IgD-negative memory B cell (primary cell): ENCODE results near the gene TARBP1. TPM values are rescaled to one million over a fixed set of nuclear protein-coding genes. Genes with fewer than 3 reads are reported as not detected.
A peak's percentile ranks its signal among the peaks of the same experiment; 100 is the strongest.

Experiments used
- H3K27ac Mint-ChIP-seq, 3 donors: one replicate each; pipeline ENCODE4 v1.8.0; 2020 to 2022; ENCODE audit warnings: mild to moderate bottlenecking in 3 of 3, mixed read lengths in 3 of 3, moderate library complexity in 1 of 3
- H3K27me3 Mint-ChIP-seq: one replicate; pipeline ENCODE4 v1.8.0; 2021; ENCODE audit warnings: mixed read lengths
- H3K36me3 Mint-ChIP-seq: one replicate; pipeline ENCODE4 v1.8.0; 2020; ENCODE audit warnings: mild to moderate bottlenecking, mixed read lengths
- H3K4me1 Mint-ChIP-seq, 3 donors: one replicate each; pipeline ENCODE4 v1.8.0; 2020 to 2022; ENCODE audit warnings: mixed read lengths in 3 of 3, mild to moderate bottlenecking in 1 of 3
- H3K4me3 Mint-ChIP-seq, 4 donors: one replicate each; pipeline ENCODE4 v1.8.0; 2020 to 2022; ENCODE audit warnings: mild to moderate bottlenecking in 4 of 4, mixed read lengths in 4 of 4, moderate library complexity in 3 of 4
- H3K9me3 Mint-ChIP-seq, 3 donors: one replicate each; pipeline ENCODE4 v1.8.0; 2020 to 2021; ENCODE audit warnings: mixed read lengths in 3 of 3, mild to moderate bottlenecking in 1 of 3
- polyA plus RNA-seq: library from polyadenylated mRNA; unstranded; fragments of 300-500 nt; fragmentation: Illumina TruSeq; gene quantifications from one replicate; pipeline ENCODE4 v1.2.3, GENCODE V29; 2021

TARBP1 gene
- polyA plus RNA-seq, 1 donor from 2014 or later, result 7.9 TPM

- Mint-ChIP-seq H3K27me3 (peaks cover 4% of the 10 kb centered on the region), H3K4me3 (peak overlapping the region; percentile 83 to 96 (median 94)), H3K27ac (peak overlapping the region in 2 of 3 donors; percentile 90 to 94), H3K4me1 (peaks cover 30 to 40% (median 31%) of the 10 kb centered on the region in 3 donors), H3K36me3 (peaks cover 7% of the 10 kb centered on the region), H3K9me3 (no peaks in the 10 kb centered on the region)
These were observed 863 bp downstream of the TARBP1 start for GRCh38 chr1:234478152-234478480.

- peak overlapping the region; percentile 36 to 94 (median 90) for H3K27ac Mint-ChIP-seq
- no peaks in the 10 kb centered on the region for H3K9me3 Mint-ChIP-seq
- peaks cover 7% of the 10 kb centered on the region for H3K36me3 Mint-ChIP-seq
- peak overlapping the region; percentile 83 to 96 (median 94) for H3K4me3 Mint-ChIP-seq
- H3K4me1 Mint-ChIP-seq, result peaks cover 35 to 45% (median 35%) of the 10 kb centered on the region in 3 donors
- H3K27me3 Mint-ChIP-seq, result peaks cover 1% of the 10 kb centered on the region
These were observed 1.4 kb downstream of the TARBP1 start for GRCh38 chr1:234477386-234478151.

- Mint-ChIP-seq H3K36me3 (peaks cover 7% of the 10 kb centered on the region), H3K27me3 (no peaks in the 10 kb centered on the region), H3K9me3 (no peaks in the 10 kb centered on the region), H3K4me3 (peak overlapping the region; percentile 75 to 93 (median 86)), H3K27ac (peak overlapping the region; percentile 11 to 82 (median 79)), H3K4me1 (peaks cover 35 to 45% (median 35%) of the 10 kb centered on the region in 3 donors)
These were observed 2.8 kb downstream of the TARBP1 start for GRCh38 chr1:234476172-234476571.

- Mint-ChIP-seq H3K9me3 (no peaks in the 10 kb centered on the region), H3K4me3 (peak overlapping the region in 1 of 4 donors; percentile 28), H3K27ac (no peak overlapping the region), H3K27me3 (no peaks in the 10 kb centered on the region), H3K36me3 (peaks cover 7% of the 10 kb centered on the region), H3K4me1 (peaks cover 35 to 45% (median 35%) of the 10 kb centered on the region in 3 donors)
These were observed 3.7 kb downstream of the TARBP1 start for GRCh38 chr1:234475167-234475793.

GRCh38 chr1:234474375-234474774 lies 4.6 kb downstream of the TARBP1 start:
- Mint-ChIP-seq H3K27me3 (no peaks in the 10 kb centered on the region), H3K4me3 (peak overlapping the region in 2 of 4 donors; percentile 28 to 68), H3K4me1 (peaks cover 34 to 42% (median 35%) of the 10 kb centered on the region in 3 donors), H3K27ac (peak overlapping the region in 1 of 3 donors; percentile 15), H3K9me3 (no peaks in the 10 kb centered on the region), H3K36me3 (peaks cover 9% of the 10 kb centered on the region)

GRCh38 chr1:234473118-234473517 lies 5.9 kb downstream of the TARBP1 start:
- H3K36me3 Mint-ChIP-seq, result peaks cover 13% of the 10 kb centered on the region
- H3K27me3 Mint-ChIP-seq, result no peaks in the 10 kb centered on the region
- no peaks in the 10 kb centered on the region for H3K9me3 Mint-ChIP-seq
- H3K4me1 Mint-ChIP-seq, result peaks cover 31 to 39% (median 35%) of the 10 kb centered on the region in 3 donors
- peak overlapping the region in 3 of 4 donors; percentile 55 to 68 (median 66) for H3K4me3 Mint-ChIP-seq
- H3K27ac Mint-ChIP-seq, result peak overlapping the region; percentile 23 to 82 (median 41)

GRCh38 chr1:234469376-234469775 lies 9.6 kb downstream of the TARBP1 start:
- H3K27ac Mint-ChIP-seq, result peak overlapping the region in 1 of 3 donors; percentile 7
- H3K27me3 Mint-ChIP-seq, result no peaks in the 10 kb centered on the region
- H3K4me1 Mint-ChIP-seq, result peaks cover 12 to 19% (median 14%) of the 10 kb centered on the region in 3 donors
- peaks cover 8% of the 10 kb centered on the region for H3K36me3 Mint-ChIP-seq
- H3K4me3 Mint-ChIP-seq, result no peak overlapping the region
- no peaks in the 10 kb centered on the region for H3K9me3 Mint-ChIP-seq

- Mint-ChIP-seq H3K9me3 (no peaks in the 10 kb centered on the region), H3K27ac (no peak overlapping the region), H3K4me1 (peaks cover 11 to 13% (median 13%) of the 10 kb centered on the region in 3 donors), H3K27me3 (no peaks in the 10 kb centered on the region), H3K4me3 (no peak overlapping the region), H3K36me3 (peaks cover 8% of the 10 kb centered on the region)
These were observed 10.4 kb downstream of the TARBP1 start for GRCh38 chr1:234468580-234468979.

GRCh38 chr1:234467821-234468220 lies 11.2 kb downstream of the TARBP1 start:
- Mint-ChIP-seq H3K4me3 (no peak overlapping the region), H3K36me3 (peaks cover 8% of the 10 kb centered on the region), H3K9me3 (no peaks in the 10 kb centered on the region), H3K4me1 (peaks cover 4 to 6% (median 5%) of the 10 kb centered on the region in 3 donors), H3K27me3 (no peaks in the 10 kb centered on the region), H3K27ac (no peak overlapping the region)

- Mint-ChIP-seq H3K36me3 (peaks cover 10% of the 10 kb centered on the region), H3K4me3 (no peak overlapping the region), H3K27me3 (no peaks in the 10 kb centered on the region)
These were observed 12.0 kb downstream of the TARBP1 start for GRCh38 chr1:234466945-234467344.

GRCh38 chr1:234463749-234464148 lies 15.2 kb downstream of the TARBP1 start:
- H3K36me3 Mint-ChIP-seq, result peaks cover 15% of the 10 kb centered on the region
- H3K9me3 Mint-ChIP-seq, result no peaks in the 10 kb centered on the region
- H3K27me3 Mint-ChIP-seq, result no peaks in the 10 kb centered on the region
- peaks cover 0 to 4% (median 4%) of the 10 kb centered on the region in 3 donors for H3K4me1 Mint-ChIP-seq
- no peak overlapping the region for H3K4me3 Mint-ChIP-seq
- H3K27ac Mint-ChIP-seq, result no peak overlapping the region

More at GRCh38 chr1:234466945-234467344, 12.0 kb downstream of the TARBP1 start:
- Mint-ChIP-seq H3K27ac (no peak overlapping the region), H3K9me3 (no peaks in the 10 kb centered on the region), H3K4me1 (peaks cover 1 to 4% (median 4%) of the 10 kb centered on the region in 3 donors)

- Mint-ChIP-seq H3K4me1 (peaks cover 0 to 2% (median 0%) of the 10 kb centered on the region in 3 donors), H3K27me3 (no peaks in the 10 kb centered on the region), H3K9me3 (no peaks in the 10 kb centered on the region), H3K27ac (peak overlapping the region in 1 of 3 donors; percentile 50), H3K4me3 (no peak overlapping the region), H3K36me3 (peaks cover 11% of the 10 kb centered on the region)
These were observed 18.3 kb downstream of the TARBP1 start for GRCh38 chr1:234460652-234461051.

- H3K4me1 Mint-ChIP-seq, result no peaks in the 10 kb centered on the region
- H3K4me3 Mint-ChIP-seq, result no peak overlapping the region
- H3K9me3 Mint-ChIP-seq, result no peaks in the 10 kb centered on the region
- no peaks in the 10 kb centered on the region for H3K27me3 Mint-ChIP-seq
- peaks cover 11% of the 10 kb centered on the region for H3K36me3 Mint-ChIP-seq
- H3K27ac Mint-ChIP-seq, result no peak overlapping the region
These were observed 20.5 kb downstream of the TARBP1 start for GRCh38 chr1:234458352-234459017.

GRCh38 chr1:234454926-234455325 lies 24.1 kb downstream of the TARBP1 start:
- no peak overlapping the region for H3K27ac Mint-ChIP-seq
- peaks cover 8% of the 10 kb centered on the region for H3K36me3 Mint-ChIP-seq
- no peaks in the 10 kb centered on the region for H3K9me3 Mint-ChIP-seq
- H3K4me3 Mint-ChIP-seq, result no peak overlapping the region
- H3K4me1 Mint-ChIP-seq, result no peaks in the 10 kb centered on the region
- H3K27me3 Mint-ChIP-seq, result no peaks in the 10 kb centered on the region

- no peaks in the 10 kb centered on the region for H3K9me3 Mint-ChIP-seq
- no peak overlapping the region for H3K4me3 Mint-ChIP-seq
- H3K4me1 Mint-ChIP-seq, result no peaks in the 10 kb centered on the region
- H3K27me3 Mint-ChIP-seq, result no peaks in the 10 kb centered on the region
- peaks cover 9% of the 10 kb centered on the region for H3K36me3 Mint-ChIP-seq
- no peak overlapping the region for H3K27ac Mint-ChIP-seq
These were observed 26.5 kb downstream of the TARBP1 start for GRCh38 chr1:234452406-234452965.
